ENCODE results near the gene TRPC4AP. TPM values are rescaled to one million over a fixed set of nuclear protein-coding genes. Genes with fewer than 3 reads are reported as not detected.

The TRPC4AP gene
- total RNA-seq, 4 donors from 2014 or later: 53.3 to 76.8 (median 73.5) TPM

GRCh38 chr20:34954904-34955230, 137.7 kb downstream of the TRPC4AP start:
- H3K27me3 ChIP-seq: no peaks in the 10 kb centered on the region
- WGBS, 2 donors: 14 to 15% methylated on average over 13 of the region's 13 CpGs
- DNase-seq: peak; percentile 21 to 30
- TF ChIP-seq POLR2A (IDR thresholded peaks at IDR 0.05) (no peak), CTCF (IDR thresholded peaks at IDR 0.05) (no peak)
- H3K9me3 ChIP-seq: no peaks in the 10 kb centered on the region
- peak overlapping the region in 2 of 3 donors; percentile 4 to 50 for H3K4me3 ChIP-seq (replicated peaks in 1 of 3)
- intact Hi-C loops (cut with DNase I): loop anchor here (5.0 kb wide), 1 partner anchor 83 kb away; the partner anchor contains the start of gene GGT7
- peak overlapping the region in 2 of 3 donors; percentile 84 to 91 for H3K27ac ChIP-seq
- peaks cover 0 to 12% of the 10 kb centered on the region in 2 donors for H3K4me1 ChIP-seq
- no peaks in the 10 kb centered on the region for H3K36me3 ChIP-seq

DNA sequence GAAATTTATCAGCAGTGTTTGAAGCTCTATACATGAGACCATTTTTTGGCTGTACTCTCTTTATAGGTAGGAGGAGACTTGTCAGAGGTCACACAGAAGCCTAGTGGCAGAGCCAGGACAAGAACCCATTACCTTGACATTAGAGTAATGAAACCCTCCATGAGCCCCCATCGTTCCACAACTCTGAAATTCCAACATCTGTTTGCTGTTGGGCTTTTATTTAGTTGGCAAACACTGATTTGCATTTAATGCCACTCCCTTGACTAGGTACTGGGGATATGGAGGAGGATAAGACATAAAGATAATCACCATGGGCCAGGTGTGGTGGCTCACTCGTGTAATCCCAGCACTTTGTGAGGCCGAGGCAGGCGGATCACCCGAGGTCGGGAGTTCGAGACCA, 138.6 kb downstream of the TRPC4AP start:
- no peak overlapping the region for H3K27ac ChIP-seq
- no peaks in the 10 kb centered on the region for H3K36me3 ChIP-seq
- intact Hi-C loops (cut with DNase I): no loop called here
- WGBS, 2 donors: 92 to 93% methylated on average over 7 of the region's 7 CpGs
- no peak overlapping the region for H3K4me3 ChIP-seq (replicated peaks in 1 of 3)
- DNase-seq: no peak
- peaks cover 0 to 12% of the 10 kb centered on the region in 2 donors for H3K4me1 ChIP-seq
- H3K27me3 ChIP-seq: no peaks in the 10 kb centered on the region
- no peaks in the 10 kb centered on the region for H3K9me3 ChIP-seq
- TF ChIP-seq CTCF (IDR thresholded peaks at IDR 0.05) (no peak), POLR2A (IDR thresholded peaks at IDR 0.05) (no peak)

DNA sequence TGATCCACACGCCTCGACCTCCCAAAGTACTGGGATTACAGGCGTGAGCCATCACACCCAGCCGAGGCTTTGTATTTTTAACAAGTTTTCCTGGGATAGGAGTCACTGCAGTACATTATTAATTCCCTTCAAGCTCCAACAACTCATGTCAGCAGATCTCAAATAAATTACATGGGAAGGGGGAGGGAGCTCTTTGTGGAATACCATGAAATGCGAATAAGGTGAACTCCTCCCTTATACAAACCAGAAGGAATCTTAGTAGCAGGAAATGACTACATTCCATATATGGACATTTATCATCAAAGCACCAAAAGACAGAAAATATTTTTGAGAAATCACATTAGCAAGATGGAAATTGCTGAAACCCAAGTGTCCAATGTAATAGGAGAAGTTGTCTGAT, 139.9 kb downstream of the TRPC4AP start:
- no peak for DNase-seq
- Histone ChIP-seq H3K27ac (no peak overlapping the region), H3K4me3 (replicated peaks in 1 of 3) (no peak overlapping the region), H3K27me3 (no peaks in the 10 kb centered on the region), H3K4me1 (peaks cover 0 to 12% of the 10 kb centered on the region in 2 donors), H3K9me3 (no peaks in the 10 kb centered on the region), H3K36me3 (no peaks in the 10 kb centered on the region)
- WGBS, 2 donors: 83 to 92% methylated on average over 5 of the region's 5 CpGs
- TF ChIP-seq POLR2A (IDR thresholded peaks at IDR 0.05): no peak
- TF ChIP-seq CTCF (IDR thresholded peaks at IDR 0.05): no peak
- intact Hi-C loops (cut with DNase I): no loop called here

MicroRNAs encoded within 50 kb of the gene (microRNA counts, 767-probe panel; counts per million panel counts)
- microRNA hsa-miR-499a-3p (4,566 to 5,397 counts per million in 2 donors), microRNA hsa-miR-499a-5p (0 to 2,179 counts per million in 2 donors), microRNA hsa-miR-499b-3p (0 to 3,200 counts per million in 2 donors), microRNA hsa-miR-499b-5p (0 to 2,303 counts per million in 2 donors)

Small RNAs within 50 kb of the gene (microRNA-seq; reads per million reads assigned to microRNA genes)
- gene MIR499A (not detected), gene MIR499B (not detected)

Small RNAs within 50 kb of the gene (small RNA-seq; reads per million reads assigned to genes)
- gene MIR499A: not detected
- gene RF00275: not detected
- gene RNU6-407P: not detected

Other genes with a start within 250 kb of the TRPC4AP start
- 10 to 100 TPM; 24.1 to 41.1 (median 37.6) TPM for gene GGT7, start 220.0 kb downstream of the TRPC4AP start, total RNA-seq
- 10 to 100 TPM; 48.5 to 89.6 (median 68.1) TPM for gene ACSS2, start 216.2 kb downstream of the TRPC4AP start, total RNA-seq
- 10 to 100 TPM; 45.7 to 81.8 (median 62.4) TPM for gene GSS, start 137.0 kb downstream of the TRPC4AP start, total RNA-seq
- gene MYH7B, start 136.9 kb downstream of the TRPC4AP start, total RNA-seq: 1 to 10 TPM in 3 of 4 donors, under 1 TPM in 1; 0.63 to 2.0 (median 1.4) TPM
- gene EDEM2, start 54.5 kb upstream of the TRPC4AP start, total RNA-seq: 10 to 100 TPM; 13.7 to 31.0 (median 25.0) TPM
- gene PROCR, start 79.3 kb upstream of the TRPC4AP start, total RNA-seq: 10 to 100 TPM; 11.2 to 56.0 (median 37.9) TPM
- gene MMP24, start 133.9 kb upstream of the TRPC4AP start, total RNA-seq: 1 to 10 TPM in 1 of 4 donors, under 1 TPM in 3; 0.67 to 1.6 (median 0.92) TPM
- gene MMP24OS, start 185.3 kb upstream of the TRPC4AP start, total RNA-seq: 10 to 100 TPM; 18.3 to 40.3 (median 28.8) TPM
- 10 to 100 TPM; 30.3 to 94.2 (median 65.7) TPM for gene EIF6, start 192.0 kb upstream of the TRPC4AP start, total RNA-seq
- gene FAM83C, start 199.6 kb upstream of the TRPC4AP start, total RNA-seq: not detected

Data from thyroid gland (tissue), 4 donors.